ENCODE data around the gene BAIAP2.

The BAIAP2 gene

GRCh38 chr17:81095383-81095762 is 60.4 kb downstream of the BAIAP2 start:
- Histone ChIP-seq H3K9me3 (ENCODE audit: insufficient read depth, low read length) (no peaks in the 10 kb centered on the region), H3K36me3 (ENCODE audit: low read length) (no peaks in the 10 kb centered on the region), H2AFZ (ENCODE audit: low read depth, low read length, severe bottlenecking) (no peak overlapping the region), H3K79me2 (ENCODE audit: insufficient read depth, low read length) (no peaks in the 10 kb centered on the region), H3K9me2 (replicated peaks; ENCODE audit: insufficient read depth, low read length) (no peaks in the 10 kb centered on the region), H4K20me1 (ENCODE audit: low read depth, low read length) (no peaks in the 10 kb centered on the region), H3K4me2 (ENCODE audit: low read depth, low read length, poor library complexity, severe bottlenecking) (no peak overlapping the region), H3K27me3 (ENCODE audit: low read length) (no peaks in the 10 kb centered on the region), H3K27ac (ENCODE audit: low read depth, low read length) (no peak overlapping the region), H3K4me3 (ENCODE audit: insufficient read depth, low read length, poor library complexity, severe bottlenecking) (no peak overlapping the region), H3K9ac (ENCODE audit: low read length) (no peak overlapping the region), H3F3A (ENCODE audit: insufficient read depth) (no peaks in the 10 kb centered on the region)
- TF ChIP-seq EZH2phosphoT487 (conservative IDR thresholded peaks at IDR 0.05; ENCODE audit: low read length): no peak
- TF ChIP-seq CTCF (IDR thresholded peaks at IDR 0.05; ENCODE audit: insufficient read depth, low read length, poor library complexity, severe bottlenecking): no peak

- Histone ChIP-seq H3K4me2 (ENCODE audit: low read depth, low read length, poor library complexity, severe bottlenecking) (no peak overlapping the region), H3K27ac (ENCODE audit: low read depth, low read length) (no peak overlapping the region), H3K9ac (ENCODE audit: low read length) (no peak overlapping the region)
These were observed 61.8 kb downstream of the BAIAP2 start for GRCh38 chr17:81096741-81097133.

GRCh38 chr17:81097134-81097942 is 62.4 kb downstream of the BAIAP2 start:
- no peak overlapping the region for H3K4me2 ChIP-seq (ENCODE audit: low read depth, low read length, poor library complexity, severe bottlenecking)
- no peaks in the 10 kb centered on the region for H3F3A ChIP-seq (ENCODE audit: insufficient read depth)

More at GRCh38 chr17:81096741-81097133, 61.8 kb downstream of the BAIAP2 start:
- Histone ChIP-seq H3K9me2 (replicated peaks; ENCODE audit: insufficient read depth, low read length) (no peaks in the 10 kb centered on the region), H3K27me3 (ENCODE audit: low read length) (no peaks in the 10 kb centered on the region), H3K4me3 (ENCODE audit: insufficient read depth, low read length, poor library complexity, severe bottlenecking) (no peak overlapping the region), H3K9me3 (ENCODE audit: insufficient read depth, low read length) (no peaks in the 10 kb centered on the region), H3K79me2 (ENCODE audit: insufficient read depth, low read length) (no peaks in the 10 kb centered on the region), H4K20me1 (ENCODE audit: low read depth, low read length) (no peaks in the 10 kb centered on the region), H2AFZ (ENCODE audit: low read depth, low read length, severe bottlenecking) (no peak overlapping the region), H3K36me3 (ENCODE audit: low read length) (no peaks in the 10 kb centered on the region), H3F3A (ENCODE audit: insufficient read depth) (no peaks in the 10 kb centered on the region)
- TF ChIP-seq EZH2phosphoT487 (conservative IDR thresholded peaks at IDR 0.05; ENCODE audit: low read length): no peak
- TF ChIP-seq CTCF (IDR thresholded peaks at IDR 0.05; ENCODE audit: insufficient read depth, low read length, poor library complexity, severe bottlenecking): no peak

More at GRCh38 chr17:81097134-81097942, 62.4 kb downstream of the BAIAP2 start:
- TF ChIP-seq EZH2phosphoT487 (conservative IDR thresholded peaks at IDR 0.05; ENCODE audit: low read length) (no peak), CTCF (IDR thresholded peaks at IDR 0.05; ENCODE audit: insufficient read depth, low read length, poor library complexity, severe bottlenecking) (peak; percentile 18)
- Histone ChIP-seq H3K9me2 (replicated peaks; ENCODE audit: insufficient read depth, low read length) (no peaks in the 10 kb centered on the region), H3K9ac (ENCODE audit: low read length) (no peak overlapping the region), H3K27me3 (ENCODE audit: low read length) (no peaks in the 10 kb centered on the region), H3K9me3 (ENCODE audit: insufficient read depth, low read length) (no peaks in the 10 kb centered on the region), H3K79me2 (ENCODE audit: insufficient read depth, low read length) (no peaks in the 10 kb centered on the region), H3K4me3 (ENCODE audit: insufficient read depth, low read length, poor library complexity, severe bottlenecking) (no peak overlapping the region), H3K36me3 (ENCODE audit: low read length) (no peaks in the 10 kb centered on the region), H4K20me1 (ENCODE audit: low read depth, low read length) (no peaks in the 10 kb centered on the region), H2AFZ (ENCODE audit: low read depth, low read length, severe bottlenecking) (no peak overlapping the region), H3K27ac (ENCODE audit: low read depth, low read length) (no peak overlapping the region)

All from SU-DHL-6 (cell line).